NCI-H1930 (cell line): Measurements from ENCODE around the gene PSG3.
"Not testable (repeated sequence)": the region's sequence is repeated elsewhere in the genome, so short reads cannot be mapped to it uniquely, and the experiment has no call there.

ENCODE experiments used
- DNase-seq, 2 experiments: peaks; one replicate each; lab custom pipeline; 2025; lab: John Stamatoyannopoulos, UW

Gene PSG3

DNA sequence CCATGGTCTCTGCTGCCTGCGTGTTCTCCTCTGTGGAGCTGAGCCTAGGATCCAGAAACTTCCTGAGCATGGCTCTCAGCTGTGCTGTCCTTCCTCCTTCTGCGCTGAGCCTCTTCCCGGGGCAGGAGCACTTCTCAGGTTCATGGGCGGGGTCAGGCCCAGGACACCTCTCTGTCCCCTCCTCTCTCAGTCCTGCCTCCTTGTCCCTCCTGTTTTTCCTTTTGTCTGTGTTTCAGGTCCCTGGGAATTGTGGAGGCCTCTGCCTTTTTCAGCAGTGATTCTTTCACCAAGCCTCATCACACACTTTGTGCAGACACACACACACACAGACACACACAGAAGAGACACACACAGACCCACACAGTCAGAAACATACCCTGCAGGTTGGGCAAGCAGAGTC, at the start of gene PSG3:
PSG3 (minus strand) TSS at position 101 of the 400 bp plus-strand sequence; CDS start at position 4, 97 bp downstream.
- not testable (repeated sequence) for DNase-seq

DNA sequence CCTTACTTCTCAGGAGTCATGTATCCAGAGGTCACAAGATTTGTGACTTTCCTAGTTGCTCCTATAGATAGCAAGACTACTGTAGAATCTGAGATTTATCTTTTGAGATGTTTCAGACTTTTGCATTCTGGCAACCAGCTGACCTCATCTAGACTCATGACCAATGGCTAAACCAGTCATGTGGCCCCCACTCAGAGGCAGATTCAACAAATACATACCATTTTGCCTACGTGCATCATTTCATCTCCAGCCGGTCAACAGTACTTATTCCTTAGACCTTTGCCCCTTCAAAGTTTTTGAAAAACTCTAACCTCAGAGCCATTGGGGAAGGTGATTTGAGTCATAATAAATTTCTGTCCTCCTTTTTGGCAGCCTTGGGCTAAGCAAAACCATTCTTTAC, 48.5 kb upstream of the PSG3 start:
- DNase-seq = not testable (repeated sequence)

DNA sequence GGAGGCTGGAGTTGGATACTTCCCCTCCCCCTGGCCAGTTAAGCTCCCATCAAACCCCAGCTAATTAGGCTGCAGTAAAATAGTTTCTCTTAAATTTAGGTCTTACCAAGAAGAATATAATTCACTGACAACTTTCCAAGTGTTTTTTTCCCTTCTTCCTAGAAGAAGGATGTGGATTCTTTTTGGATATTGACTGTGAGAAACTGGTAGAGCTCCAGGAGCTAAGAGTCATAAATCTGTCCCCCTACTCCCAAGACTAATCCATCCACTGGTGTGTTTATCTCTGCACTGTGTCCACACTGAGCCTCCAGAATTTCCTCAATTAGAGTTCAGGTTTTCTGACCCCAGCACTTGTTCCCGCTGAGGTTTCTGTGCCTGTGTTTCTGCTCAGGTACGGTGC, 47.5 kb upstream of the PSG3 start:
- DNase-seq = not testable (repeated sequence)

DNA sequence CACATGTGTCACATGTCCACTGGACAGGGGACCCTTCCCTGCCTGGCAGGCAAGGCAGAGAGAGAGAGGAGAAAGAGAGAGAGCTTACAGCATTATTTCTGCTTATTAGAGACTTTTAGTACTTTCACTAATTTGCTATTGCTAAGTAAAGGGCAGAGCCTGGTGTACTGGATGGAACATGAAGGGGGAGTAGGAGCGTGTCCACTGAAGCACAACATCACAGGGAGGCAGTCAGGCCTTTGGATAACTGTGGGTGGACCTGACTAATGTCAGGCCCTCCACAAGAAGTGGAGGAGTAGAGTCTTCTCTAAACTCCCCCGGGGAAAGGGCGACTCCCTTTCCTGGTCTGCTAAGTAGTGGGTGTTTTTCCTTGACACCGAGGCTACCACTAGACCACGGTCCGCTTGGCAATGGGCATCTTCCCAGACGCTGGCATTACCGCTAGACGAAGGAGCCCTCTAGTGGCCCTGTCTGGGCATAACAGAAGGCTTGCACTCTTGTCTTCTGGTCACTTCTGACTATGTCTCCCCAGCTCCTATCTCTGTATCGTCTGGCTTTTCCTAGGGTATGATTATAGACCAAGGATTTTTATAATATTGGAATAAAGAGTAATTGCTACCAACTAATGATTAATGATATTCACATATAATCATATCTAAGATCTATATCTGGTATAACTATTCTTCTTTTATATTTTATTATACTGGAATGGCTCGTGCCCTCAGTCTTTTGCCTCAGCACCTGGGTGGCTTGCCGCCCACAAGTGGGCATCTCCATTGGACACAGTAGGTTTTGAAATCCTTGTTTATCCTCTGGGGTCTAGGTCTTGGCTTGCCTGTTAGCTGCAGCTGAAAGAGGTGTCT, 36.7 kb upstream of the PSG3 start:
- DNase-seq = peak; percentile 12 to 65

DNA sequence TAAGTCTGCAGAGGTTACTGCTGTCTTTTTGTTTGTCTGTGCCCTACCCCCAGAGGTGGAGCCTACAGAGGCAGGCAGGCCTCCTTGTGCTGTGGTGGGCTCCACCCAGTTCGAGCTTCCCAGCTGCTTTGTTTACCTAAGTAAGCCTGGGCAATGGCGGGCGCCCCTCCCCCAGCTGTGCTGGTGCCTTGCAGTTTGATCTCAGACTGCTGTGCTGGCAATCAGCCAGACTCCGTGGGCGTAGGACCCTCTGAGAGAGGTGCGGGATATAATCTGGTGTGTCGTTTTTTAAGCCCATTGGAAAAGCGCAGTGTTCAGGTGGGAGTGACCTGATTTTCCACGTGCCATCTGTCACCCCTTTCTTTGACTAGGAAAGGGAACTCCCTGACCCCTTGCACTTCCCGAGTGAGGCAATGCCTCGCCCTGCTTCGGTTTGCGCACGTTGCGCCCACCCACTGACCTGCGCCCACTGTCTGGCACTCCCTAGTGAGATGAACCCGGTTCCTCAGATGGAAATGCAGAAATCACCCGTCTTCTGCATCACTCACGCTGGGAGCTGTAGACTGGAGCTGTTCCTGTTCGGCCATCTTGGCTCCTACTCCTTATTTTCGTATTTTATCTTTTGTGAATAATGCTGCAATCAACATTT, 34.4 kb upstream of the PSG3 start:
- DNase-seq = not testable (repeated sequence)

DNA sequence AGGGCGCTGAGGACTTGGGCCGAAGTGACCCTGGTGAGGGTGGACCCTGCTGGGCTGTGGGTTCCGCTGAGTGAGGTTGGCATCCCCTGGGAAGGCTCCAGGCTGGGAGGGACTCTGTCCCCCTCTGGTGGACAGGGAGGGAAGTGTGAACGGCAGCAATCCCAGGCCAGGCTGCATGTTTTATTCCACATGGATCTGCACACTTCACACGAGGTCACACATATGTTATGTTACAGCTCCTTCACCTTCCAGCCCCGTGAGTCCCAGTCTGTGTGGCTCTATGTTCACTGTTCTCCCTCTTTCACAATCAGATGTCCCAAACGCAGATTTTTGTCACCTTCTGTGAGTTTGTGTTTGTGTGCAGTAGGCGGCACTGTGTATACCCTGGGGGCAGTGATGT, 27.0 kb upstream of the PSG3 start:
- not testable (repeated sequence) for DNase-seq

DNA sequence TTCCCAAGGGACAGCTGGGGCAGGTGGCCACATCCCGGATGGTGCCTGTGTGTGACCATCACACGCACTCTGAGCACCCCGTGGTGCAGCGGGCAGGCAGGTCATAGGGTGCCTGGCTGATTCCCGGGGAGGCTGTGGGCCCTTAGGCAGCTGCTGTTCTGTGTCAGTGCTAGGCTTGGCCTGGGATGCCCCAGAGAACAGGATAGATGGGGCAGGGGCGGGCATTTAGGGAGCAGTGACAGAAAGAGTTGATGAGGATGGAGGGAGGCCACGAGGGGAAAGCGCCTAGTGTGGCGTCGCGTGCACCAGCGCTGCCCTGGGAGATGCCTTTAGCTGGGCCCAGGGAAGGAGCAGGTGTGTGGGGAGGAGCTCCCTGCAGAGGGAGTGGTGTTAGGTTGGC, 26.6 kb upstream of the PSG3 start:
- DNase-seq = not testable (repeated sequence)

DNA sequence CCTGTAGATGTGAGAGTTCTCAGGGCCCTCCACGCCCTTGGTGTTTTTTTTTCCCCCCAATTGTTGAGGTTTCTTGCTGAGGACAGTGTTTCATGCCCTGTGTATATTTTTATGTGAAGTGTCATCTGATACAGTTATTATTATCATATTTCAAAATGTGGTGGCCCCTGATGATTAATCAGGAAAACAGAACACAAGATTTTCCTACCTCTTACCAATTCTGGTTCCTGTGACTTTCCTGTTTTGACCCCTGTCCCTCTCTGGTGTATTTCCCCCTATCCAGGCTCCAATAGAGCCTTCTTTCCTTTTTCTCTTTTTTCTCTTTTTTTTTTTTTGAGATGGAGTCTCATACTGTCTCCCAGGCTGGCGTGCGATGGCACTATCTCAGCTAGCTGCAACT, 24.6 kb upstream of the PSG3 start:
- no peak for DNase-seq

DNA sequence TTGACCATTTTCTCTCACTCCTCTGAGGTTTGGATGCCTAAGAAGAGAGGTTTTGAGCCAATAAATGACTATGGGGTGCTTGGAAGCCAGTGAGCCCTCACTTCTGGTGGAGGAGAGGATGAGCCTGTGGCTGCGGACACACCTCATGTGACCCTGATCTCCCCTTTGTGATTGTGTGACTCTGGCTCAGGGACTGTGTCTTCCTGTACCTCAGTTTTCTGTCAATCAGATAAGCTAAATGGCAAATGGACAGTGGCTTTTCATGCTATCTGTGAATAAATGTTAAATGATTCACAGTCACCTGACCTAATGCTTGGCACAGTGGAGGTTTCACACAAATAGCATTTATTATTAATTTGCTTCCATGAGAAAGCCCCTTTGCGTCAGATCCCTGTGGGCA, 22.5 kb upstream of the PSG3 start:
- no peak for DNase-seq

DNA sequence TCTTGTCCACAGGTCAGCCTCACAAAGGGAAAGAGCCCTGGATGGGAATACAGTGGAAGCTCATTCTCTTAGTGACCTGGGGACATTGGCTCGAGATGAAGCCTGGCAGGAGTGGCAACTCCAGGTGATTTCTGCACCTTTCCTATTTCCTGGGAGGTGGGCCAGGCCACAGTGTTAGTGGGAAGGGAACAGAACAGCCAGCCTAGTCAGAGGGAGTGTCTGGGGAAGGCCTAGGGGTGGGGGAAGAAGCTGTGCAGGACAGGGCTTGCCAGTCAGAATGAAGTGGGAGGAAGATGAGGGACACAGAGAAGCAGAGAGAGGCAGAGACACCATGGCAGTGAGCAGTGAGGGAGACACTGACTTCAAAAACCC, 21.6 kb upstream of the PSG3 start:
- not testable (repeated sequence) for DNase-seq

DNA sequence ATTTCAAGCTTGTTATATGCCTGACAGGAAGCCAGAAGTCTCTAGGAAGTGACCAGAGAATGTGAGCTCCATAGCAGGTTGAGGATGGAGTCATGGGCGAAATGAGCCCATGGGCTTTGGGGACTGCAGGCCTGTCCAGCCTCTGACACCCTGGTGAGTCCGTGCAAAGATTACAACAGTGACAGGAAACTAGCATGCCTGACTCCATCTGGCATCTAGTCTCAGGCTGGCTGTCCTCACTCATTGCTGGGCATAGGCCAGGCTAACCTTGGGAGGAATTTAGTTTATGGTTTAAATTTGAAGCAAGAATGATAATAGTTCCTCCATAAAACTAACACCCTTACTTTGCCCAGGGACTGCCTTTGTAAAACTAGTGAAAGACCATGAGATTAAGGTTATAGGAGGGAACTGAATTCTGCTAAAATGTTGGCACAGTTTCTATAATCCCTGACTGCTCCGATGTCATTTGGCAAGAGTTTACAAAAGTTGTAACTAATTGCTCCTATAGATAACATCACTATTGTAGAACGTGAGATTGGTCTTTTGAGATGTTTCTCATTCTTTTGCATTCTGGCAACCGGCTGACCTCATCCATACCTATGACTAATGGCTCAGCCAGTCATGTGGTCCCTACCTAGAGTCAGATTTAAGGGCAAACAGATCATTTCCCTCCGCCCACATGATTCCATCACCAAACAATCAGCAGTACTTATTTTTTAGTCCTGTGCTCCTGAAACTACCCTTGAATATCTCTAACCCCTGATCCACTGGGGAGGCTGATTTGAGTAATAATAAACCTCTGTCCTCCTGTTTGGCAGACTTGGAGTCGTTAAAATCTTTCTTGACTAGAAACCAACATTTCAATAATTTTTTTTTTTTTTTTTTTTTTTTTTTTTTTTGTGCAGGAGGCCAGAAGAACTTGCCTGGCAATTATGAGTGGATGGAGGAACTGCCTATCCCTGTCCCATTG, 21.0 kb upstream of the PSG3 start:
- DNase-seq = not testable (repeated sequence)

DNA sequence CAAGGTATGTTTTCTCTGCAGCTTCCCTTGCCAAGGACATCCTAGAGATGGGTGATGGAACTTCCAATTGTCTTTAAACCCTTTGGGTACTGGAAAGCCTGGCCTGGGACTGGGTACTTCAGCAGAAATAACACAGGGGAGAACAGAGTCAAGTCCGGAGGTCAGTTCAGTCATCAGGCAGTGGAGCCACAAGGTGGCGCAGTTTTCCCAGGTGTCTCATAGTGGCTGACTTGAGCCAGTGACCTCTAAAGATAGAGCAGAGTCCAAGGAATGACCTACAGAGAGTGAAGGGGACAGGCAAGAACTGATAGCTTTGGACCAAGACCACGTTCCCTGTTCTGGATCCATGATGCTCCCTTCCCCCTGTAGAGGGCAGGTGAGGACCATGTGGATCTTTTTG, 18.4 kb upstream of the PSG3 start:
- peak in 1 of 2 experiments; percentile 7 for DNase-seq

DNA sequence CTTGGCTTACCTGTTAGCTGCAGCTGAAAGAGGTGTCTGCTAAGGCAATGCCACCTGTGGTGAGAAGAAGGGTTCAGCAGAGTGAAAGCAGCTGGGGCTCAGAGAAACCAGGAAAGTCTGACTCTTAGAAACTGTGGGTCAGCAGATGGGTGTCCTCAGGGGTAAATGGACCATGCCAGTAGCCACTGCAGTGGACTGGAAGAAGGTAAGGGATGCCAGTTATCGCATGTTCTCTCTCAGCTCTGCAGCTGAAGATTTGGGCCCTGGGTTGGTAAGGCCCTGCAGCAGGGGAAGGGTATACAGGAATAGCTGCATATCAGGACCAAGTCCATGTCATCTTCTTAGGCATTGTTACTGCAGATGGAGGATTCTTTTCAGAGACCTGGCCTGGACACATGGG, 12.0 kb upstream of the PSG3 start:
- DNase-seq = not testable (repeated sequence)

DNA sequence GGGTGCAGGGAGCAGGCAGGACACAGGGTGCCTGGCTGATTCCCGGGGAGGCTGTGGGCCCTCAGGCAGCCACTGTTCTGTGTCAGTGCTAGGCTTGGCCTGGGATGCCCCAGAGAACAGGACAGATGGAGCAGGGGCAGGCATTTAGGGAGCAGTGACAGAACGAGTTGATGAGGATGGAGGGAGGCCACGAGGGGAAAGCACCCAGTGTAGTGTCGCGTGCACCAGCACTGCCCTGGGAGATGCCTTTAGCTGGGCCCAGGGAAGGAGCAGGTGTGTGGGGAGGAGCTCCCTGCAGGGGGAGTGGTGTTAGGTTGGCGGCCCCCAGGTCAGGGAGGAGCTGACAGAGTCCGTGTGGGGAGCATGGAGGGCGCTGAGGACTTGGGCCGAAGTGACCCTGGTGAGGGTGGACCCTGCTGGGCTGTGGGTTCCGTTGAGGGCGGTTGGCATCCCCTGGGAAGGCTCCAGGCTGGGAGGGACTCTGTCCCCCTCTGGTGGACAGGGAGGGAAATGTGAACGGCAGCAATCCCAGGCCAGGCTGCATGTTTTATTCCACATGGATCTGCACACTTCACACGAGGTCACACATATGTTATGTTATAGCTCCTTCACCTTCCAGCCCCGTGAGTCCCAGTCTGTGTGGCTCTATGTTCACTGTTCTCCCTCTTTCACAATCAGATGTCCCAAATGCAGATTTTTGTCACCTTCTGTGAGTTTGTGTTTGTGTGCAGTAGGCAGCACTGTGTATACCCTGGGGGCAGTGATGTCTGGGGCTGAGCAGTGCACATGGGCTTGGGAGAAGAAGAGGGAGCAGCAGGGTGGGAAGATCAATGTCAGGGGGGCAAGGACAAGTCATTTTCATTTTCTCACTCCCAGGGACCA, 1.7 kb upstream of the PSG3 start:
- peak in 1 of 2 experiments; percentile 6 for DNase-seq

DNA sequence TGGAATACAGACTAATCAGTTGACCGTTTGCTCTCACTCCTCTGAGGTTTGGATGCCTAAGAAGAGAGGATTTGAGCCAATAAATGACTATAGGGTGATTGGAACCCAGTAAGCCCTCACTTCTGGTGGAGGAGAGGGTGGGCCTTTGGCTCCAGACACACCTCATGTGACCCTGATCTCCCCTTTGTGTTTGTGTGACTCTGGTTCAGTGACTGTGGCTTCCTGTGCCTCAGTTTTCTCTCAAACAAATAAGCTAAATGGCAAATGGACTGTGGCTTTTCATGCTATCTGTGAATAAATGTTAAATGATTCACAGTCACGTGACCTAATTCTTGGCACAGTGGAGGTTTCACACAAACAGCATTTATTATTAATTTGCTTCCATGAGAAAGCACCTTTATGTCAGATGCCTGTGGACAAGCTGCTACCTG, 2.7 kb downstream of the PSG3 start:
- not testable (repeated sequence) for DNase-seq

DNA sequence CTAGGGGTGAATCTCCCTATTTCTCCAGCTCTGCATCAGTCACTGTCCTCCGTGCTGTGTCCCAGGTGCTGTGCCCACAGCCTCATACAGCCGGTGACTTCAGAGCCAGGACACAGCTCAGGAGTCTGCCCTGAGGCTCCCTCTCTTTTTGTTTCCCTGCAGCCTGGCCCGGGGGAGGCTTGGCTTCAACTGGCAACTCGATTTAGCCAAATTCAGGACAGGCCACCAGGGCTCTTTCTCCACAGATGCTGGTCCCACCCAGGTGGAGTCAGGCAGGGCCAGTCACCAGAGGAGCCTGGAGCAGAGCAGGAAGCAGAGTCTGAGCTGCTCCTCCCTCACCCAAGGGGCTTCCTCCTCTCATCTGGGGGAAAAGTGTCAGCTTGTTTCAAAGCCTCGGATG, 11.9 kb downstream of the PSG3 start:
- DNase-seq = not testable (repeated sequence)

DNA sequence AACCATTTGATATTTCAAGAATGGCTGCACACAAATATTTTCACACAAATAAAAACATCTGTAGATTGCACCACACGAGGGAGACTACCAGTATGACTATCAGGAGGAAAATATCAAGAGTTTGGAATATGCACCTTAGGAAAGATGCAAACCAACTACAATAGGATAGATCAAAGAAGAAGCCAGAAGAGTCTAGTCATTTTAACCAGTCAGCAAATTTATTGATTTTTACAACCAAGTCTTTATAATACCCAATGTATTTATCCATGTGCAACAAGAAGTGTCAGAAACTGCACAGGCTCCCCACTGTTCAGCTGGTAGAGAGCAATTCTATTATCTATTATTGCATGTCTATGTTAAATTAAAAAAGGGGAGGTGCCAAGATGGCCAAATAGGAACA, 26.3 kb downstream of the PSG3 start:
- not testable (repeated sequence) for DNase-seq

DNA sequence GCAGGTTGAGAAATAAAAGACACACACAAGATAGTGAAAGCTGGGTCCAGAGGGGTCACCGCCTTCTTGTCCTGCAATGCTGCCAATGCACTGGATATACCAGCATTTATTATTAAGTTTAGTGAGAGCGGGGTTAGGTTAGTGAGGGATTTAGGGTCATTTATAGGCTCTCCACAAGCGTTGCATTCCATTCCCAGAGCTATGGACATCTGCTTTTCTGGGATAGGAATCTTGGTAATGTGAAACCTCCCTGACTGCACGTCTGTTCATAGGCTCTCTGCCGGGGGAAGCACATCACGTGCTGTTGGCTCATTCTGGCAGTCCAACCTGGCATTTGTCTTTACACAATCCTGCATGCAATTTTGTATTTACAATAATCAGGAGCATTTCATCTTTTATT, 27.5 kb downstream of the PSG3 start:
- DNase-seq = not testable (repeated sequence)

DNA sequence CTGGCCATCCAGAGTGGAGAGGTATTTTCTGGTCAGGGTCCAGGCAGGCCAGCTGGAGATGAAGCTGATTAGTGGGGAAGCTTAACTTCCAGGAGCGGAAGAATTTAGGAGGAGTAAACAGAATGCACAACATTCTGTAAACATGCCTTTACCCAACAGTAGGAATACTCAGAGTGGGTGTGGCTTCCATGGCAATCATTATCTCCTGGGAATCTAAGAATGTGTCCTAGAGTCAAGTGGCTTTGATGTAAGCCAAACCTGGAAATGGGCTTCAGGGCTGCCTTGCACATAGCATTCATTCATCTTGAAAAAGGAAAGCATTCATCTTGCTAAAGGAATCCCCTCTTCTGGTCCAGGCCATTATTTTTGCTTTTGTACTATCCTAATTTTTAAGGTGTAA, 29.3 kb downstream of the PSG3 start:
- not testable (repeated sequence) for DNase-seq

DNA sequence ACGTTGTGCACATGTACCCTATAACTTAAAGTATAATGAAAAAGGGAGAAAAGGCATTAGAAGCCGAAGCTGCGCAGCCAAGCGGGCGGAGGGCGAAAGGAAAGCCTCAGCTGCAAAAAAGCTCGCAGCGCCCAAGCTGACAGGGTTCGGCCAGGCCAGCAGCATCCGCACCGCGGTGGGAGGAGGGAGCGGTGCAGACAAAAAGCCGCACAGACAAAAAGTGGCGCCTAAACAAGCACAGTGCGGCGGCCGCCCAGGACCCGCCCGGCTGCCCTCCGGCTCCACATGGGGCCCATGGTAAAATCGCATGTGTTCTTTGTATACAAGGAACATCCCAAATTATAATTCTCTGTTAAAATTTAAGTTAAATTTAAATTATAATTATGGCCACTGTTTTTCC, 42.4 kb downstream of the PSG3 start:
- no peak for DNase-seq
